ENCODE data around the gene HES6. TPM values are rescaled to one million over a fixed set of nuclear protein-coding genes. Genes with fewer than 3 reads are reported as not detected.
A peak's percentile ranks its signal among the peaks of the same experiment; 100 is the strongest.

The HES6 gene
- total RNA-seq, 3 donors from 2014 or later, result 4.0 to 5.6 (median 4.7) TPM

DNA sequence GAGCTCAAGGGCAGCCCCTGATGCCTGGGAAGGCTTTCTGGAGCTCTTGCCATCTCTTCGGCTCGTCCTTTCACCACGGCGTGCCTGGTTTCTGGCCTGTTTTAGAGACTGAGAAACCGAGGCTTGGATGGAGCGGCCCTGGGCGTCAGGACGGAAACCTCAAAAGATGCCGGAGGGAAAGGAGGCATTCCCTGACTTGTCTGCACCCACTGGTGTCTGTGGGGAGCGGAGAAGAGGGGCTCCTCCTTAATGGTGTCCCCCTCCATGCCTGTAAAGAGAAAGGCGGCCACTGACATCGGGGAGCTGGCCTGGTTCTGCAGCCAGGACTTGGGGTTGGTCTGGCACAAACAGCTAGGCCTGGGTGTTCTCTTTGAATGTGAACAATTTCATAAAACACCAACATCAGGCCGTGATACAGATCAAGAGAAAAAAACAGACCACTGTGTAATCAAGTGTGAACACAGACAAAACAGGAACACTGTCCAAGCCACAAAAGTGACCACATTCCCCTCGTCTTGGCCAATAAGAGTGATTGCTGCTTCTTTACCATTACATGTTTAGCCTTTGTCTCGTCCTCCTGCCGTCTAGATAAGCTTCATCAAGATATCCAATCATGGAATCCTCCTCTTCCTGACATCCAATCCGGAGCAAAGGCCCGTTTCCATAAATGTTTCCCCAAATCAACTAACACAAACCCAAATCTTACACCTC, 35.7 kb downstream of the HES6 start:
- TF ChIP-seq POLR2AphosphoS5 (IDR thresholded peaks at IDR 0.05) (no peak), POLR2A (IDR thresholded peaks at IDR 0.05) (peak; percentile 15)
- TF ChIP-seq, protein P1, sequence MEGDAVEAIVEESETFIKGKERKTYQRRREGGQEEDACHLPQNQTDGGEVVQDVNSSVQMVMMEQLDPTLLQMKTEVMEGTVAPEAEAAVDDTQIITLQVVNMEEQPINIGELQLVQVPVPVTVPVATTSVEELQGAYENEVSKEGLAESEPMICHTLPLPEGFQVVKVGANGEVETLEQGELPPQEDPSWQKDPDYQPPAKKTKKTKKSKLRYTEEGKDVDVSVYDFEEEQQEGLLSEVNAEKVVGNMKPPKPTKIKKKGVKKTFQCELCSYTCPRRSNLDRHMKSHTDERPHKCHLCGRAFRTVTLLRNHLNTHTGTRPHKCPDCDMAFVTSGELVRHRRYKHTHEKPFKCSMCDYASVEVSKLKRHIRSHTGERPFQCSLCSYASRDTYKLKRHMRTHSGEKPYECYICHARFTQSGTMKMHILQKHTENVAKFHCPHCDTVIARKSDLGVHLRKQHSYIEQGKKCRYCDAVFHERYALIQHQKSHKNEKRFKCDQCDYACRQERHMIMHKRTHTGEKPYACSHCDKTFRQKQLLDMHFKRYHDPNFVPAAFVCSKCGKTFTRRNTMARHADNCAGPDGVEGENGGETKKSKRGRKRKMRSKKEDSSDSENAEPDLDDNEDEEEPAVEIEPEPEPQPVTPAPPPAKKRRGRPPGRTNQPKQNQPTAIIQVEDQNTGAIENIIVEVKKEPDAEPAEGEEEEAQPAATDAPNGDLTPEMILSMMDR (IDR thresholded peaks at IDR 0.05), result no peak
- Histone ChIP-seq H3K9me3 (no peaks in the 10 kb centered on the region), H3K4me3 (peak overlapping the region; percentile 60 to 99 (median 85)), H3K36me3 (no peaks in the 10 kb centered on the region), H3K27me3 (no peaks in the 10 kb centered on the region), H3K27ac (peak overlapping the region; percentile 93 to 96), H3K4me1 (peaks cover 0 to 18% of the 10 kb centered on the region in 2 donors)
- intact Hi-C loops (cut with DNase I; ENCODE audit: low total_unique reads), result no loop called here
- no peak for DNase-seq (ENCODE audit: low spot score in 2 of 2)

DNA sequence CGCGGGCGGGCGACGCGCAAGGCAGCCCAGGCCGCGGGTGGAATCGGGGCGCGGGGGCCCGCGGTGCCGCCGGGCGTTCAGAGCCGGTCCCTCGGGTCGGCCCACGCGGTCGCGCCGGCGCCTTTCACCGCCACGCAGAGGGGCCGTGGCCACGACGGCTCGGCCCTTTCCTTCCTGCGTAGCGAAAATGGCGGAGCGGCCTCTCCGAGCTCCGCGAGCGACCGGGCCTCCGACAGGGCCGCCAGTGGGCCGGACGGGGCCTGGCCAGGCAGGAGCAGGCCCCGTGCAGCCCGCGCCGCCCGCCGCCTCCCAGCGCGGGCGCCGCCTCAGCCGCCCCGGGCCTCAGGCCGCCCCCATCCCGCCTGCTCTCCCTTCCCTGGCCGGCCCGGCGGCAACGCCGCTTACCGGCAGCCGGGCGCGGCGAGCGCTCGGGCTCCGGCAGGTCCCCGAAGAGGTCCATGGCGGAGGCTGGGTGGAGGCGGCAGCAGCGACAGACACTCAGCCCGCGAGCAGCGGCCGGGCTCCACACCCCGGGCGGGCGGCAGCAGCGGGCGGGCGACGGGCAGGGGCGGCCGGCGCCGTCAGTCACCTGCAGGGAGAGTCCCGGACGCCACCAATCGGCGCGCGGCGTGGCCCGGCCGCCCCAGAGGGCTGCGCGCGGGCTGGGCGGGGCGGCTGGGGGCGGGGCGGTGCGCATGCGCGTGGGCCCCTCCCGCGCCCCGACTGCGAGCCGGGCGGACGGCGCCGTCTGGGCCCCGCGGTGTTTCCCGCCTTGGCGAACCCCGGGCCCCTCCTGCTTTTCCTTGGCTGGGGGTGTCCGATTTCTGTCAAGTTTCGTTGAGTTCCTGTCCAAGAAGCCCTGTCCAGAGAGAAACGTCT, 36.5 kb downstream of the HES6 start, which contains the start of gene ILKAP:
TSS of gene ILKAP (minus strand) at position 602 of the 879 bp plus-strand sequence. CDS start at position 460, 142 bp downstream.
- peak within 1 kb of the TSS; percentile 93 to 96 for H3K27ac ChIP-seq
- H3K27me3 ChIP-seq, result no peaks in the 10 kb centered on the region
- intact Hi-C loops (cut with DNase I; ENCODE audit: low total_unique reads), result no loop called here
- TF ChIP-seq POLR2AphosphoS5 (IDR thresholded peaks at IDR 0.05) (peak in 2 of 3 donors; percentile 24 to 76), POLR2A (IDR thresholded peaks at IDR 0.05) (no peak)
- TF ChIP-seq, protein P1 (IDR thresholded peaks at IDR 0.05), result no peak
- H3K4me3 ChIP-seq, result peak within 1 kb of the TSS; percentile 60 to 99 (median 85)
- peaks cover 0 to 18% of the 10 kb centered on the region in 2 donors for H3K4me1 ChIP-seq
- DNase-seq (ENCODE audit: low spot score in 2 of 2), result peak; percentile 83 to 88
- H3K36me3 ChIP-seq, result no peaks in the 10 kb centered on the region
- no peaks in the 10 kb centered on the region for H3K9me3 ChIP-seq

DNA sequence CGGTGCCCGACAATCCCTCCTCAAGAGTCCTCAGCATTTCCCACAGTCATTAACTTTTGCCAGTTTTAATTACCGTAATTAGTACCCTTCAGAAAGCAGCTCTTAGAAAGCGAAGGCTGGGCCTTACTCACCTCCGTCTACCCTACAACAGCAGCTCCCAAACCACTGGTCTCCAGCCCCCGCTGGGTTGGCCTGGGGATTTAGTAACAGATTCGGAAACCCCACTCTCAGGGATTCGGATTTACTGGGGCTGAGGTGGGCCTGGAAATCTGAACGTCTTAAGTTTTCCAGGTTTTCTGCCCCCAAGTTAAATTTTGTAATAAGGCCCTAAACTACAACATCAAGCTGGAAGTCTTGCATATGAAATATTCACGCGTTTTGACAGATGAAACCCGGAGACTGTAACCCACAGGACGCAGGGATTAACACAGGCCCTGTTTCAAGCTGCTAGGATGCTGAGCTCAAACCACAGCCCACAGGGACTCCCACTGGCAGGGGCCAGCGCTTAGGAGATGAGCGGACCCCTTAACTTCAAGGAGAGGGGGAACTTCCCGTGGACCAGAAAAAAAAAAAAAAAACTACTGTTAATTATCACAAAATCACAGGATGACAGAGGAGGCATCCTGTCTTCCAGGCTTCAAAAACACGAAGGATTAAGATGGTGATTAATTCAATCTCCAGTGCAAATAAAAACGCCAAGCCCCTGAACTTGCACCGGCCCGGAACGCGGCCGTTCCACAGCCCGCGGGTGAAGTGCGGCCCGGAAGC, 37.3 kb downstream of the HES6 start:
- TF ChIP-seq POLR2A (IDR thresholded peaks at IDR 0.05) (no peak), POLR2AphosphoS5 (IDR thresholded peaks at IDR 0.05) (no peak)
- TF ChIP-seq, protein P1 (IDR thresholded peaks at IDR 0.05), result no peak
- H3K9me3 ChIP-seq, result no peaks in the 10 kb centered on the region
- peaks cover 0 to 18% of the 10 kb centered on the region in 2 donors for H3K4me1 ChIP-seq
- DNase-seq (ENCODE audit: low spot score in 2 of 2), result no peak
- H3K36me3 ChIP-seq, result no peaks in the 10 kb centered on the region
- H3K27ac ChIP-seq, result peak overlapping the region; percentile 93 to 96
- intact Hi-C loops (cut with DNase I; ENCODE audit: low total_unique reads), result no loop called here
- H3K27me3 ChIP-seq, result no peaks in the 10 kb centered on the region
- H3K4me3 ChIP-seq, result peak overlapping the region; percentile 60 to 99 (median 85)

DNA sequence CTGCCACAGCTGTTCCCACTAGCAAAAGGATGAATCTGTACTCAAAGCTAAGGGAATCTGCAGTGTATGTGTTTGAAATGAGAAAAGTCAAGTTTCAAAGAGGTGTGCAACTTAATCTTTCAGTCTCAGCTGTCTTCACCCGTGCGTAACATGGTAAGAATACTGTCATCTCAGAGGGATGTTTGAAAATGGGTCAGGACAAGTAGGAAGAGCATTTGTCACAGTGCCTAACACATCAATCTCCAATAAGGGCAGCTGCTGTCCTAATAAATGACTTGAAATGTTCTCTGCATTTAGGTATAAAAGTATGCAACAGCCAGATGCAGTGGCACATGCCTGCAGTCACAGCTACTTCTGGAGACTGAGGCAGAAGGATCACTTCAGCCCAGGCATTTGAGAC, 49.4 kb downstream of the HES6 start:
- no peak overlapping the region for H3K27ac ChIP-seq
- no peaks in the 10 kb centered on the region for H3K27me3 ChIP-seq
- no peaks in the 10 kb centered on the region for H3K4me1 ChIP-seq
- H3K4me3 ChIP-seq, result no peak overlapping the region
- intact Hi-C loops (cut with DNase I; ENCODE audit: low total_unique reads), result no loop called here
- no peaks in the 10 kb centered on the region for H3K9me3 ChIP-seq
- TF ChIP-seq, protein P1 (IDR thresholded peaks at IDR 0.05), result no peak
- TF ChIP-seq POLR2A (IDR thresholded peaks at IDR 0.05) (no peak), POLR2AphosphoS5 (IDR thresholded peaks at IDR 0.05) (no peak)
- H3K36me3 ChIP-seq, result no peaks in the 10 kb centered on the region
- no peak for DNase-seq (ENCODE audit: low spot score in 2 of 2)

Other genes starting within 250 kb of the HES6 start
- gene SCLY, start 179.0 kb downstream of the HES6 start, total RNA-seq, result 10 to 100 TPM; 11.2 to 16.7 (median 12.1) TPM
- 1 to 10 TPM in 1 of 3 donors, under 1 TPM in 2; 0.15 to 1.3 (median 0.64) TPM for gene ESPNL, start 139.7 kb downstream of the HES6 start, total RNA-seq
- under 1 TPM; 0.15 to 0.98 (median 0.32) TPM for gene KLHL30, start 101.4 kb downstream of the HES6 start, total RNA-seq
- gene ERFE, start 81.1 kb downstream of the HES6 start, total RNA-seq, result under 1 TPM in 2 of 3 donors, not detected in 1; 0.48 to 0.98 TPM
- 10 to 100 TPM; 31.4 to 43.9 (median 38.3) TPM for gene ILKAP, start 36.3 kb downstream of the HES6 start, total RNA-seq
- 10 to 100 TPM; 14.1 to 29.7 (median 16.1) TPM for gene PER2, start 48.6 kb upstream of the HES6 start, total RNA-seq
- 10 to 100 TPM; 12.1 to 20.6 (median 15.7) TPM for gene TRAF3IP1, start 80.5 kb upstream of the HES6 start, total RNA-seq
- gene ASB1, start 186.9 kb upstream of the HES6 start, total RNA-seq, result 10 to 100 TPM; 11.2 to 18.7 (median 18.4) TPM